CD14-positive monocyte (primary cell): ENCODE results near the gene CDX2. TPM values are rescaled to one million over a fixed set of nuclear protein-coding genes. Genes with fewer than 3 reads are reported as not detected.
A peak's percentile ranks its signal among the peaks of the same experiment; 100 is the strongest.

ENCODE experiments used
- DNase-seq, 3 donors: peaks; one replicate each; pipeline ENCODE4 v3.0.0-alpha.2; 2011 to 2022
- H2AFZ ChIP-seq: 2 replicates; pipeline ENCODE4 v1.6.0; 2012; ENCODE audit warnings: mild to moderate bottlenecking, low read depth, low read length, inconsistent platforms; ENCODE audit not compliant: insufficient read depth, poor library complexity, severe bottlenecking
- H3K27ac ChIP-seq, 2 donors: 1 replicate in 1 of 2; 2 replicates in 1 of 2; pipeline ENCODE4 v1.5.1; 2012 to 2013; ENCODE audit warnings: low read length in 2 of 2, control low read depth in 1 of 2, inconsistent platforms in 1 of 2, low read depth in 1 of 2, mild to moderate bottlenecking in 1 of 2
- H3K27me3 ChIP-seq, 2 donors: one replicate each; pipeline versions ENCODE4 v1.6.0 to v1.6.1; 2011 to 2013; ENCODE audit warnings: low read length in 2 of 2; ENCODE audit not compliant: control insufficient read depth in 2 of 2, insufficient read depth in 2 of 2
- H3K36me3 ChIP-seq, 2 donors: replicated peaks in 1 of 2; 1 replicate in 1 of 2; 2 replicates in 1 of 2; pipeline versions ENCODE4 v1.5.1 to v1.6.1; 2012 to 2013; ENCODE audit warnings: low read length in 2 of 2, control low read depth in 1 of 2, inconsistent platforms in 1 of 2, mild to moderate bottlenecking in 1 of 2; ENCODE audit not compliant: insufficient read depth in 2 of 2, control insufficient read depth in 1 of 2
- H3K4me1 ChIP-seq, 2 donors: 1 replicate in 1 of 2; 2 replicates in 1 of 2; pipeline versions ENCODE4 v1.5.1 to v1.6.1; 2012 to 2013; ENCODE audit warnings: low read length in 2 of 2, control low read depth in 1 of 2, inconsistent platforms in 1 of 2, mild to moderate bottlenecking in 1 of 2, moderate library complexity in 1 of 2; ENCODE audit not compliant: insufficient read depth in 2 of 2, control insufficient read depth in 1 of 2
- H3K4me2 ChIP-seq: replicated peaks from 2 replicates; pipeline ENCODE3; 2012; ENCODE audit warnings: low read length, moderate library complexity, mild to moderate bottlenecking; ENCODE audit not compliant: poor library complexity, severe bottlenecking; ENCODE audit errors: extremely low read depth
- H3K4me3 ChIP-seq, 3 experiments: fragments of 200-600 bp in 1 of 3; sonication (generic) in 1 of 3; replicated peaks in 1 of 3; 1 replicate in 2 of 3; 2 replicates in 1 of 3; pipeline ENCODE4 v1.5.1; 2011 to 2013; ENCODE audit warnings: low read length in 3 of 3, mild to moderate bottlenecking in 3 of 3, control low read depth in 2 of 3, low read depth in 2 of 3, inconsistent platforms in 1 of 3, moderate library complexity in 1 of 3
- H3K79me2 ChIP-seq: 2 replicates; pipeline ENCODE4 v1.6.0; 2012; ENCODE audit warnings: mild to moderate bottlenecking, control low read depth, inconsistent platforms, low read length, moderate library complexity; ENCODE audit not compliant: insufficient read depth
- H3K9ac ChIP-seq: 2 replicates; pipeline ENCODE4 v1.6.0; 2017; ENCODE audit warnings: low read length, mild to moderate bottlenecking; ENCODE audit not compliant: insufficient read depth, poor library complexity, severe bottlenecking
- H3K9me3 ChIP-seq, 2 donors: replicated peaks in 1 of 2; 1 replicate in 1 of 2; 2 replicates in 1 of 2; pipeline versions ENCODE4 v1.5.1 to v1.6.1; 2012 to 2013; ENCODE audit warnings: low read length in 2 of 2, control low read depth in 1 of 2; ENCODE audit not compliant: control insufficient read depth in 1 of 2, insufficient read depth in 1 of 2
- H4K20me1 ChIP-seq: 2 replicates; pipeline ENCODE4 v1.6.0; 2012; ENCODE audit warnings: mild to moderate bottlenecking, low read length, control low read depth, moderate library complexity; ENCODE audit not compliant: insufficient read depth
- H3K27ac Mint-ChIP-seq, 7 donors: one replicate each; pipeline ENCODE4 v1.8.0; 2020; ENCODE audit warnings: mild to moderate bottlenecking in 7 of 7, mixed read lengths in 7 of 7, moderate library complexity in 6 of 7, inconsistent platforms in 2 of 7
- H3K27me3 Mint-ChIP-seq, 3 donors: one replicate each; pipeline ENCODE4 v1.8.0; 2021 to 2022; ENCODE audit warnings: low read depth in 3 of 3, mild to moderate bottlenecking in 3 of 3, mixed read lengths in 3 of 3, moderate library complexity in 3 of 3, inconsistent platforms in 1 of 3
- H3K36me3 Mint-ChIP-seq, 2 donors: one replicate each; pipeline ENCODE4 v1.8.0; 2020; ENCODE audit warnings: mixed read lengths in 2 of 2, inconsistent platforms in 1 of 2, mild to moderate bottlenecking in 1 of 2
- H3K4me1 Mint-ChIP-seq: one replicate; pipeline ENCODE4 v1.8.0; 2020; ENCODE audit warnings: mild to moderate bottlenecking, mixed read lengths
- H3K4me3 Mint-ChIP-seq, 2 donors: one replicate each; pipeline ENCODE4 v1.8.0; 2020; ENCODE audit warnings: mild to moderate bottlenecking in 2 of 2, mixed read lengths in 2 of 2, moderate library complexity in 1 of 2
- H3K9me3 Mint-ChIP-seq, 7 donors: one replicate each; pipeline ENCODE4 v1.8.0; 2020 to 2022; ENCODE audit warnings: mixed read lengths in 7 of 7, mild to moderate bottlenecking in 6 of 7, moderate library complexity in 6 of 7, inconsistent platforms in 2 of 7
- WGBS: methylation state at CpG from one replicate; pipeline ENCODE4 v1.1.5; 2013; ENCODE audit warnings: missing lambda C conversion rate; ENCODE audit not compliant: insufficient coverage; 5-methylcytosine and 5-hydroxymethylcytosine counted together
- intact Hi-C, 2 donors: fragments of 100-400 bp; cut with micrococcal nuclease; formaldehyde crosslinking; loops; one replicate each; pipeline versions ENCODE4 v1.15.0 to v1.15.1; 2023
- polyA plus RNA-seq, 3 donors: library from polyadenylated mRNA; depleted of rRNA in 1 of 3; unstranded in 2 of 3; stranded (reverse) in 1 of 3; fragments of 300-500 nt in 2 of 3; fragments of >200 nt in 1 of 3; fragmentation: Illumina TruSeq in 2 of 3; gene quantifications; 1 replicate in 2 of 3; 2 replicates in 1 of 3; pipeline ENCODE4 v1.2.3, GENCODE V29; 2012 to 2021
- TF ChIP-seq, protein P1 (sequence below): fragments of 200-600 bp; IDR thresholded peaks from one replicate; pipeline ENCODE4 v1.8.0; 2022; ENCODE audit warnings: antibody characterized with exemption, mild to moderate bottlenecking

Gene CDX2
- polyA plus RNA-seq, 3 donors = not detected

DNA sequence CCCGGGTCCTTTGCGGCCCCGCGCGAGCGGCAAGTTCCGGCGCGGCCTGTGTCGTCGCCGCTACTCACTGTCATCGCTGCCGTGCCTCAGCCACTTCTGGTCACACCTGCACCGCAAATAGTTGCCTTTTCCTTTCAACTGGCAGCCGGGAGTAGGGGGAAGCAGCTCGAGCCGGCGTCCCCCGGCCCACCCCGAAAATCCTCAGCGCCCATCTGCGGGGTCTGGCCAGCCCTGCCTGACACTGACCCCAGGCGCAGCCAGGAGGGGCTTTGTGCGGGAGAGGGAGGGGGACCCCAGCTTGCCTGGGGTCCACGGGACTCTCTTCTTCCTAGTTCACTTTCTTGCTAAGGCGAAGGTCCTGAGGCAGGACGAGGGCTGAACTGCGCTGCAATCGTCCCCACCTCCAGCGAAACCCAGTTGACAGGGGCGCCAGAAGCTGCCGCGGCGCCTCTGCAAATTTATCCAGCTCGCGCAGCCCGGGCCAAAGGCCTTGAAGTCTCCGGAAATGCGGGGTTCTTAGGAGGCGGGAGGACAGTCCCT lies 47.6 kb downstream of the CDX2 start:
- Histone ChIP-seq H4K20me1 (no peaks in the 10 kb centered on the region), H3K27me3 (peaks cover 90 to 98% of the 10 kb centered on the region in 2 donors), H3K9ac (no peak overlapping the region), H3K27ac (no peak overlapping the region), H3K79me2 (no peaks in the 10 kb centered on the region), H2AFZ (peak overlapping the region; percentile 21), H3K9me3 (peaks cover 0 to 57% of the 10 kb centered on the region in 2 donors), H3K4me2 (peak overlapping the region; percentile 59), H3K36me3 (no peaks in the 10 kb centered on the region), H3K4me3 (peak overlapping the region; percentile 1 to 58 (median 12)), H3K4me1 (peaks cover 22 to 27% of the 10 kb centered on the region in 2 donors)
- TF ChIP-seq, protein P1, sequence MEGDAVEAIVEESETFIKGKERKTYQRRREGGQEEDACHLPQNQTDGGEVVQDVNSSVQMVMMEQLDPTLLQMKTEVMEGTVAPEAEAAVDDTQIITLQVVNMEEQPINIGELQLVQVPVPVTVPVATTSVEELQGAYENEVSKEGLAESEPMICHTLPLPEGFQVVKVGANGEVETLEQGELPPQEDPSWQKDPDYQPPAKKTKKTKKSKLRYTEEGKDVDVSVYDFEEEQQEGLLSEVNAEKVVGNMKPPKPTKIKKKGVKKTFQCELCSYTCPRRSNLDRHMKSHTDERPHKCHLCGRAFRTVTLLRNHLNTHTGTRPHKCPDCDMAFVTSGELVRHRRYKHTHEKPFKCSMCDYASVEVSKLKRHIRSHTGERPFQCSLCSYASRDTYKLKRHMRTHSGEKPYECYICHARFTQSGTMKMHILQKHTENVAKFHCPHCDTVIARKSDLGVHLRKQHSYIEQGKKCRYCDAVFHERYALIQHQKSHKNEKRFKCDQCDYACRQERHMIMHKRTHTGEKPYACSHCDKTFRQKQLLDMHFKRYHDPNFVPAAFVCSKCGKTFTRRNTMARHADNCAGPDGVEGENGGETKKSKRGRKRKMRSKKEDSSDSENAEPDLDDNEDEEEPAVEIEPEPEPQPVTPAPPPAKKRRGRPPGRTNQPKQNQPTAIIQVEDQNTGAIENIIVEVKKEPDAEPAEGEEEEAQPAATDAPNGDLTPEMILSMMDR = no peak
- DNase-seq = no peak
- intact Hi-C loops = no loop called here
- H3K9me3 Mint-ChIP-seq = peaks cover 0 to 30% (median 15%) of the 10 kb centered on the region in 7 donors
- no peak overlapping the region for H3K27ac Mint-ChIP-seq
- H3K27me3 Mint-ChIP-seq = peaks cover 94 to 99% (median 95%) of the 10 kb centered on the region in 3 donors
- peaks cover 27% of the 10 kb centered on the region for H3K4me1 Mint-ChIP-seq
- H3K4me3 Mint-ChIP-seq = peak overlapping the region; percentile 37 to 88
- WGBS = 2% methylated on average over 30 of the region's 41 CpGs
- H3K36me3 Mint-ChIP-seq = peaks cover 4 to 8% of the 10 kb centered on the region in 2 donors

DNA sequence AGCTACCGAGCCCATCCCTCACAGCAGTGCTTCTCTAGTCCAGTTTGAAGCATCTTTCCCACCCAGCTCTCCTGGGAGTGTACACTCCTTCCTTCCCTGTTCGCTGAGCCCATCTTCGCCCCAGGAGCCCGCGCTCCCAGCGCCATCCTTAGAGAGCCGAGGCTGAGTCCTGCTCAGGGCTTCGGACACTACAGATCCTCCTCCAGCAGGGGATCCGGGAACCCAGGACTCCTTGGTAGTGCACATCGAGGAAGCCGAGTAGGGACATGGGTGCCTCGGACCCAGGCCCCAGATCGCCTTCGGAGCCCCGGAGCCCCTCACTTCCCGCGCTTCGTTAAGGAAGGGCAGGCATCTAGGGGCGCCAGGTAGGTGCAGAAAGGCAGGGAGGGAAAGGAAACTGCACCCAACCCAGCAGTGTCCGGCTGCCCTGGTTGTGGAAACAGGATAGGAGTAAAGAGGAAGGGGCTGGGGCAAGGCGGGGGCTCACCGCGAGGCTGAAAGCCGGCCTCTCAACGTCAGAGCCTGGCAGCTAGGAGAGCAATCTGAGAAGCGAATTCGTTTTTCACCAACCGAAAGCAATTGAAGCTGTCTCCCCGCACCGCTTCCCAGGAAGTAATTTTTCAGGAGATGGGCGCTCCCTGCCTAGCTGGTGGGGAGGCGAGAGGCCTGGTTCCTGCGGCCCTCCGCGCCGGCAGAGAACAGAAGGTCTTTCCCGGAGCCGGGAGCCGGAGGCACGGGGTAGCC lies 48.3 kb downstream of the CDX2 start:
- Histone ChIP-seq H4K20me1 (no peaks in the 10 kb centered on the region), H2AFZ (peak overlapping the region; percentile 21), H3K4me2 (peak overlapping the region; percentile 59), H3K9me3 (peaks cover 0 to 54% of the 10 kb centered on the region in 2 donors), H3K27me3 (peaks cover 90 to 98% of the 10 kb centered on the region in 2 donors), H3K79me2 (no peaks in the 10 kb centered on the region), H3K36me3 (no peaks in the 10 kb centered on the region), H3K9ac (no peak overlapping the region), H3K4me1 (peaks cover 22 to 27% of the 10 kb centered on the region in 2 donors), H3K4me3 (peak overlapping the region; percentile 1 to 58 (median 12)), H3K27ac (no peak overlapping the region)
- Mint-ChIP-seq H3K27me3 (peaks cover 93 to 99% (median 95%) of the 10 kb centered on the region in 3 donors), H3K36me3 (peaks cover 4 to 7% of the 10 kb centered on the region in 2 donors), H3K9me3 (peaks cover 0 to 32% (median 15%) of the 10 kb centered on the region in 7 donors), H3K4me3 (peak overlapping the region; percentile 65 to 88), H3K27ac (no peak overlapping the region), H3K4me1 (peaks cover 26% of the 10 kb centered on the region)
- no peak for DNase-seq
- TF ChIP-seq, protein P1 = no peak
- intact Hi-C loops = no loop called here
- under 1% methylated on average over 36 of the region's 40 CpGs for WGBS
